HG03097 (cell line): Measurements from ENCODE around the gene TOR1AIP1.

Experiments
- ATAC-seq: cut with Tn5 transposase; IDR thresholded peaks from one replicate; pipeline ENCODE4 v1.9.1; 2021; ENCODE audit not compliant: unreplicated experiment, low FRiP score

The TOR1AIP1 gene

DNA sequence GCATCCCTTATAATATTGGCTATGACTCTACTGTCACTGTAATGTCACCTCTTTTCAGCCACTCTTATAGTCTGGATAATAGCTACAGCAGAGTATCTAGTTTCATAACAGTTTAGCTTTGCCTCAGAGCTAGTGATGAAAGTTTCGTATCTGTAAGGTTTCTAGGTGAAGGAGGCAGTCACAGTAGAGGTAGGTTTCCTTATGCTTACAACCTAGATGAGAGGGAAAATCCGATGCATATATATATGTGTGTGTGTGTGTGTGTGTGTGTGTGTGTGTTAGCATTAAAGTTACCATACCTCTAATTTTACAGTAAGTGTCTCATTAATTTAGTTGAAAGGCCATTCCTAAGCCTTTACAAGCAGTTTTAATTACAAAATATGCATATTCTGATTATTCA is 2.3 kb upstream of the TOR1AIP1 start:
- ATAC-seq: no peak

DNA sequence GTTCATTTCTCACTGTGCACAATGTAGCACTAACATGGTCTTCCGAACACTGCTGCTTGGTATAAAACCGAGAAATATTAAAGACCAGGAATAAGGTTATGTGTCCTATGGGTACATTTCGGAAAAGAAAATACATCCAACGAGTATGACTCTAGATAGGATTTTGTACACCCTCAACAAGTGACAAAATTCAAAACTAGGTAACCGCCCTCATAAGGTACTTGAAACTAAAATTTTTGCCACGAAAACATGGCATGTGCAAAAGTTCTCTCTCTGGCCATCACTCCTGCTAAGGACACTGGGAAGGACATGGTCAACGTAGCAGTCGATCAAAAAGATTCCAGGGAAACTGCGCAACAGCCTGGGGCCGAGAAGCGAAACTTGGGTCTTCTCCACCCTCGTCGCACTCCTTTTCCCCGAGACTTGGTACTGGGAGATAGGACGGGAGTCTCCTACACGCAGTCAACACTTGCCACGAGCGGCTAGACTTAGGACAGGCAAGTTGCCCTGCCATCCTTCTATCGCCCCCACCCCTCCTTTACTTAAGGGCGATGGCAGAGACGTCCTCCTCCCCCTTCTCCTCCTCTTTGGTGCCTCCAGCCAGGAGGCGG is 338 bp upstream of the TOR1AIP1 start:
- ATAC-seq: no peak

DNA sequence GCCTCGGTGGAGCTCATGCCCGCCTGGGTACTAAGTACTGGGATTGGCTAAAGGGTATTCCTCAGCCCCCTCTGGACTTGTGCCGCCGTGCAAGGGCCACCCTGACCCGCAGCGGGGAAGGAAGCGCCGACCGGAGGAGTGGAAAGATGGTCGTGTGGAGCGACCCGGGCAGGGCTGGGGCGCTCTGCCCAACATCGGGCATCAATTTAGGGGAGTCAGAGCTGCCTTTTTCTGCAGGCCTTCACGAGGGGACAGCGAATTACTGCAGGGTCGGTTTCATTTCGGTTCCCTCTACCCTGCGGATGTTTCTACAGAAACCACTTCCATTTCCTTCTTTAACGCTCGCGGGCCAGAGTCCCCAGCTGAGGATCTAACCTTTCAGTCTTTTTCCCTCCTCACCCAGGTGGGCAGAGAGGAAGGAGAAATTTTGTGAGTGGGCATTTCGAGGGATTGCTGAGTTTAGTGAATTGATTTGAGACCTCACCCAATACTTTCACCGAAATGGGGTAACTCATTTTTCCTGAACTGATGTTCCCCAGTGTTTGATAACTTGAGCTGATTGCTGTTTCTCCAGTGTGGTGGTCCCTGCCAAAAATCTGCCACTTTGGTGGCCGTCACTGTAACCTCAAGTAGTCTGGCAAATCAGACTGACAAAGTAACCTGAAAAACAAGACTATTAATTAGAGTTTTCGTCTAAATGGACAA is 1.1 kb downstream of the TOR1AIP1 start:
- ATAC-seq: no peak

DNA sequence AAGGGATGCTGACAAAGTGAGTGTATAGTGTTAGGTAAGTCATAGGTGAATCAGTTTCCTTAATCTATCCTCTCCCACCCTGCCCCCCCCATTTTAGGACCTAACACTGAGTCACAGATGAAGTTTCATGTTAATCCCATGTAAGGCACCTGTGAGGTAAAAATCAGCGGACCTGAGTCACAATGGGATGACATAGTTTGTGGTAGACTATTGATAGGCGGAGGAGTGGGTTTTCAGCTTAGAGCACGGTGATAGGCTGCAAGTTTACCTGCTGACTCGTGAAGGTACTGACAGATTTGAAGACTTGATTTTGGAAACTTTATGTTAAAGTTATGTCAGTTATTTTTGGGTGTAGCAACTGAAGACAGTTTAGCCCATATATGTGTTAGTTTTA is 1.7 kb downstream of the TOR1AIP1 start:
- no peak for ATAC-seq

DNA sequence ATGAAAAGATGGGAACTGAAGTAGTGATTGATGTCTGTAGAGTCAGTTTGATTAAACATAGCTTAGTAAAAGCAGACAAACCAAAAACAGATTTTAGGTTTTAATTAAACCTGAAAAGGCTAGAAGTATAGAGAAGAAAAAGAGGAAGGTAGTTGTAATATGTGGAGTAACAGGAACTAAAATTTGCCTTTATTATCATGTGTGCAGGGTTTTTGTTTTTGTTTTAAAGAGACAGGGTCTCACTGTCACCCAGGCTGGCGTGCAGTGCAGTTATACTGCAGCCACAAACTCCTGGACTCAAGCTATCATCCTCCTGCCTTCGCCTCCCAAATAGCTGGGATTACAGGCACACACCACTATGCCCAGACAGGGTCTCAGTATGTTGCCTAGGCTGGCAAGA is 6.0 kb downstream of the TOR1AIP1 start:
- no peak for ATAC-seq

DNA sequence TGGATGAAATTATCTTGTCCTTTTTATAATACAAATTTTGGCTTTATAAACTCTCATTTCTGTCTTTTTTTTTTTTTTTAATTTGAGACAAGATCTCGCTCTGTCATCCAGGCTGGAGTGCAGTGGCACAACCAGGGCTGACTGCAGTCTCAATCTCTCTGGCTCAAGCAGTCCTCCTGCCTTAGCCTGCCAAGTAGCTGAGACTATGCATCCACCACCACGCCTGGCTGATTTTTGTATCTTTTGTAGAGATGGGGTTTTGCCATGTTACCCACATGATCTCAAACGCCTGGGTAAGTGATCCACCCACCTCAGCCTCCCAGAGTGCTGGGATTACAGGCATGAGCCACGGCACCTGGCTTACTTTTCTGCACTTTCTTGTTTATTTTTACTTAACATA is 7.5 kb downstream of the TOR1AIP1 start:
- no peak for ATAC-seq

DNA sequence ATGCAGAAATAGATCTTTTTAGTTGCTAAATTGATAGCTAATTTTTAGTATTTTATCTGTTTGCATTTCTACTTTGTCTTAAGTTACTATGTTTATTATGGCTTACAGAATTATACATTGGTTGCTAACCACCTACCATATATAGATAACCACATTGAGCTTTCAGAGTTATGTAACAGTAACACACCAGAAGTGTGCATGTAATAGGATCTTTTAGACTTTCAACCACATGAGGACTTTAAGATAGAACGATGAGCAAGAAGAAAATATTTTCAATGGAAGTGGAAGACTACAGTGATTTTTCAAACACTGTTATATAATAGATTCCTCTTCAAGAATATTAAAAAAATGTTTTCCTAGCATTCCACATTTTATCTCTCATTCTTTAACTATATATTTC is 28.8 kb downstream of the TOR1AIP1 start:
- ATAC-seq: no peak

DNA sequence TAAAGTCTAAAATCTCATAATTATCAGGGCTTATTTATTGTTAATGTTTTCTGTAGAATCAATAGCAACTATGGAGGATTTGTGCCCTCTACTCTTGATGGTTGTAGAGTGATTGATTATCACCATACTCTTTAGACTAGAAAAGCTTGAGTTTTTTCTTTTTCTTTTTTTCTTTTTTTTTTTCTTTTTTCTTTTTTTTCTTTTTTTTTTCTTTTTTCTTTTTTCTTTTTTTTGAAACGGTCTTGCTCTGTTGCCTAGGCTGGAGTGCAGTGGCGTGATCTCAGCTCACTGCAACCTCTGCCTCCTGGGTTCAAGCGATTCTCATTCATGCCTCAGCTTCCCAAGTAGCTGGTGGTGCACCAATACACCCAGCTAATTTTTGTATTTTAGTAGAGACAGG is 29.7 kb downstream of the TOR1AIP1 start:
- no peak for ATAC-seq

DNA sequence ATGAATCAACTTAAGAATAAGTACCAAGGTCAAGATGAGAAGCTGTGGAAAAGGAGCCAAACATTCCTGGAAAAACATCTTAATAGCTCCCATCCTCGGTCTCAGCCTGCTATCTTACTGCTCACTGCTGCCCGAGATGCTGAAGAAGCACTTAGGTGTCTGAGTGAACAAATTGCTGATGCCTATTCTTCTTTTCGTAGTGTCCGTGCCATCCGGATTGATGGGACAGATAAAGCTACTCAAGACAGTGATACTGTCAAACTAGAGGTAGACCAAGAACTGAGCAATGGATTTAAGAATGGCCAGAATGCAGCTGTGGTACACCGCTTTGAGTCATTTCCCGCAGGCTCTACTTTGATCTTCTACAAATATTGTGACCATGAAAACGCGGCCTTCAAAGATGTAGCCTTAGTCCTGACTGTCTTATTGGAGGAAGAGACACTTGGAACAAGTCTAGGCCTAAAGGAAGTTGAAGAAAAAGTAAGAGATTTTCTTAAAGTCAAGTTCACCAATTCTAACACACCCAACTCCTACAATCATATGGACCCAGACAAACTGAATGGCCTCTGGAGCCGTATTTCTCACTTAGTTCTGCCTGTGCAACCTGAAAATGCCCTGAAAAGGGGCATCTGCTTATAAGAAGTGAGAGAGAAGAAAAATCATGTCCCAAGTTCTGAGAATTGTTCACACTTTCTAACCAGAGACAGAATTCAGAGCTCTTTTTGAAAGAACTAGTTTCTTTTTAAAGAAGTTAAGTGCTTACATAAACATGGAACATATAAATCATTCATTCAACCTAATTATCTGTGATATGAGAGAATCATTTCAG is 35.7 kb downstream of the TOR1AIP1 start:
- ATAC-seq: no peak

DNA sequence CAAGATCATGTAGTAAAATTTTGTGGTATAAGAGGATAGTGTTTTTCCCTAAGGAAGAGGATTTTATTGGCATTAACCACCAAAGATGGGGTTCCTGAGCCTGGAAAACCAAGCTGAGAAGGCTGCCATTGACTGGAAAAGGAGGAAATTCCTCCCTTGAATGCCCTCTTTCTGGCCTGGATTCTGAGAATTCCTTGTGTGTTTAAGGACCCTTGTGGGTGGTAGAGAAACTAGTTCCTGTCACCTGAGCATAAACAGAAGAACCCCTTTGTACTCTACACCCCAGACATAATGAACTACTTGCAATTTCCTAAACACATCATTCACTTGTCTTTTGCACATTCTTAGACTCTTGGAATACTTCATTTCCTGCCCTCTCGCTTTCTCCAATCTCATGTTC is 39.4 kb downstream of the TOR1AIP1 start:
- ATAC-seq: no peak

DNA sequence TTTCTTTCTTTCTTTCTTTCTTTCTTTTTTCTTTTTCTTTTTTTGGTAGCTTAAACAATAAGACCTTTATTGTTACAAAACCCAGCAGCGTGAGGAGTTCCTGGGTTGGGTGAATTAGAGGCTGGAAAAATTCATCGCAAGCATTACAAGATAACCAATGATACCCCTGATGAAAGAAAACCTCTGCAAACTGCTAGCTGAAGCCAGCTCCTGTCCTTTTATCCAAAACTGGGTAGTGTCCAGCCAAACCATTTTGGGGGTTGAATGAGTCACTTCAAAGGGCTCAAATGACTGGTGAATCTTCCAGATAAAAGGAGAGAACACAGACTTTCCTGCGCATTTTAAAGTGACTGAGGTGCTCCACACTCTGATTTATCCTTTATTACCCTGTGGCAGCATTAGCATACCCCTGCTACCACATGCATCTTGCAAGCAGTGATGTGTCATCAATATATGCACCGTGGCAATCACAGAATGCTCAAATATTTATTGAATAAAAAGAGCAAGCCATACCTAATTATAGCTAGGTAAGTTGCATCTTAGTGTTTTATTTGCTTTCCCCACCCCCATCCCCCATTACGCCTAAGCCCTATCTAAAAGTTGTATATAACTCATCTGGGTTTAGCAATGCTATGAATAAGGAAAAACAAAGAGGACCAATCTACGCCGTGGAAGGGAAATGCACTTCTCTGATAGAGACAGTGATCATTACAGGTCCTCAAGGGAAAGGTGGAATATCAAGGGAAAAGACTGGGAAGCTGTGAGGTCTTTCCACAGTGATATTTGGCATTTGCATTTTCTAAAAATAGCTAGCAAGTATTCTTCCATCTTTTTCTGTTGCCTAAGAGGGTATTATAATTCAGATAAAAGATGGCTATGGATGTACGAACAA is 40.1 kb downstream of the TOR1AIP1 start:
- ATAC-seq: no peak

DNA sequence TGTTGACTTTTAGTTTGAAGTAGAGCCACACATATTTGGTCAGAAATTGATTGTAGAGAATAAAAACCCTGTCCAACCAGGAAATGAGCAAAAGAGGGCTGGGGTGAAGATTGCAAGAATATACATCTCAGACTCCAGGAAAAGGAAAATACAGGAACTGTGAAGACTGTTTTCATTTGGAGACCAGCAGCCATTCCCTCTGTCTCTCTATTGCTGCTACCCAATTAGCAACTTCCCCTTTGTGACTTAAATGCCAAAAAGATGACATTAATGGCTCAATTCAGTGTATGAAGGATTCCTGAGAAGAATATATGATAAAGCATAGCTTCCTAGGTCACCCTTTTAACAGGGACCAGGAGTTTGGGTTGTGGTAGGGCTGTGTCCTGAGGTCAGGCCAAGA is 40.9 kb downstream of the TOR1AIP1 start:
- ATAC-seq: no peak

DNA sequence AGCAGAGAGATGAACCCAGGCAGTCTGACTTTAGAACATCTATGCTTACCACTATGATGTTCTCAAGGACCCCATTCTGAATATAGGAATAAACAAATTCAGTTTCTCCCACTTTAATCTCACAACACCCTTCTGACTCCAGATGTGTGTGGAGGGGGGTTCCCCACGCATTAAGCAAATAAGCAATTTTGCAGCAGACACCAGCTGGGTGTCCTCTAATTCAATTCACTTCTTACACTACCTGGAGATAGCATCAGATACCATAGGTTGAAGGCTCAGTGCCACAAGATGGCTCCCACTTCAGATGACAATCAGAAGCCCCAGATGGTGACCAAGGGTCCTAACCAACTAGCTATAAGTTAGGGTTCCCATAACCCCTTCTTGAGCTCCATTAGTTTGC is 42.2 kb downstream of the TOR1AIP1 start:
- ATAC-seq: no peak

DNA sequence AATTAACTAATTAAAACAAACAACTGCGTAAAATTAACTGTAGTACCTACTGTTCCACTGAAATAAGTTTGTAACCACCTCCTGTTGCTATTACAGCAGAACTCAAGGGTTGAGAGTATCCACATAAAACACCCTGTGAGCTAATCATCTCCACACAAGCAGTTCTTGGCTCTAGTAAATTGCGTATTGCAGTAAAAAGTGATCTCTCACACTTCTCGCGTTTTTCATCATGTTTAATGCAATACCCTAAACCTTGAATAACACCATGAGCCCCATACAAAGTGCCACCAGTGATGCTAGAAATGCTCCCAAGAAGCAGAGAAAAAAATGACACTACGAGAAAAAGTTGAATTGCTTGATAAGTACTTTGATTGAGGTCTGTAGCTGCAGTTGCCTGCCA is 43.2 kb downstream of the TOR1AIP1 start:
- no peak for ATAC-seq

DNA sequence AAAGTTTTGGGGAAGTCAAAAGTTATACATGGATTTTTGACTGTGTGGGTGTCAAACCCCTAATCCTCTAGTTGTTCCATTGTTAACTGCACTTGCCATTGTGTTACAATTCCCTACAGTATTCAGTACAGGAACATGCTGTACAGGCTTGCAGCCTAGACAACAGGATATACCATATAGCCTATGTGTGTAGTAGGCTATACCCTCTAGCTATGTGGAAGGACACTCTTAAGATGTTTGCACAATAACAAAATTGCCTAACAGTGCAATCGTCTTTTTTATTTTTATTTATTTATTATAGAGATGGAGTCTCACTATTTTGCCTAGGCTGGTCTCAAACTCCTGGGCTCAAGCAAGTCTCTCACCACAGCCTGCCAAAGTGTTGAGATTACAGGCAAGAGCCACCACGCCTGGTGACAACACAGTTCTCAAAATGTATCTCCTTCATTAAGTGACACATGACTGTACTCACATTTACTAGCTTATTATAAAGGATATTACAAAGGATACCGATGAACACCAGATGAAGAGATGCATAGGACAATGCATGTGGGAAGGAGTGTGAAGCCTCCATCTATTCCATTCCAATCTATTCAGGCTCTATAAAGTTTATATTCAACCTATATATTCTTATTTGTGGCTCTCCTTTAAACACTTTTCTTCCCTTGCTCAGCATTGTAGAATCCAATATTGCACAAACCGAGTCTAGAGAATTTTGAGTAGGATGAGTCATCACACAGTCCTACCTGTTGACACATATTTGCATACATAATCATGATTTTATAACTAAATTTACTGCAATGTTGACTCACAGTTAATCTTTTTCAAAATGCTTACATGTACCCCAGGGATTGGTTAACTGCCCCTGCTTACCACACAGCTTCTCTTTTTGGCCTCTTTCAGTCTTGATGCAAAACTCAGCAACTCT is 44.1 kb downstream of the TOR1AIP1 start:
- no peak for ATAC-seq

DNA sequence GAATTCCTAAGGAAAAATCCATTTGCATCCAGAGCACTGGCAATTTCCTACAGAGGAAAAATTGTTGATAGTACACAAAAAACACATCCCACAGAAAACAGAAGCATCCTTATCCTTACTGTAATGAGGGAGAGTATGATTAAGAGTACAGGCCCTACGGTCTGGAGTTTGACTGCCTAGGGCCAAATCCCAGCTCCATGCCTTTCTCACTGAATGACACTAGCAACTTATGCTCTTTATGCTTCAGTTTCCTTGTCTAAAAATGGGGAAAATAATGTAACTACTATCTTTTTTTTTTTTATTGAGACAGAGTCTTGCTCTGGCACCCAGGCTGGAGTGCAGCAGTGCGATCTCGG is 44.7 kb downstream of the TOR1AIP1 start:
- no peak for ATAC-seq

DNA sequence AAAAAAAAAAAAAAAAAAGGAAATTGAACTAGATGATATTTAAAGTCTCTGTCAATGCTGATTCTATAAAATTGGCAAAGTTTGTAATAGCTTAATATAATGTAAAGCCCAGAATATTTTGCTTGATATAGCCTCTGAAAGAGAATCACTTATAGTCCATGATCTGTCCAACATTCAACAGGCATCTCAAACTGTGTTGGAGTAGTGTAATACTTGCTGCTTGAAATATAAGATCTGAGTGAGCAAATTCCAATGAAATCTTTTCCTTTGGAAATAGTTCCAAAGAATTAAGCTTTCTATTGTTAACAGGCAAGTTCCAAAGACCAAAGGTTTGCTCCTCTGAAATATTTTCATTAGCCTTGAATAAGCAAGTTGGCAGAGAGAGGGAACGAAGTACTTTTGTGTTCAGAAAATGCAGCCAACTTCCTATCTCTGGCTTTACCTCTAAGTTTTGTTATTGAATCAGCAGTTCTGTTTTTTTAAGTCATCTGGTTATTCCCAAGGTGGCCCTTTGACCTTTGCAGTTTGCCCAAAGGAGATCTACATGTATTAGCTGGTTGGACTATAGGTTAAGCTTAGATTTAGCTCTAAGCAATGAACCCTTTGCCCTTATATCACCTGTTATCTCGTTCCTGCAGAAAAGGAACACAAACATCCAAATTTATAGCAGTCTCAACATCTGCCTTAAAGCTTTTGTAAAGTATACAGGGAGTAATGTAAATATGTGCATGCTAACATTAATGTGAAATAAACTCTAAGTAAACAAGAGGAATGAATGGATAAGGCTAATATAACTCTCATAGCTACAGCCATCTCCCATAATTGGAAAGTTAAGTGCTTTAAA is 48.1 kb downstream of the TOR1AIP1 start:
- no peak for ATAC-seq

DNA sequence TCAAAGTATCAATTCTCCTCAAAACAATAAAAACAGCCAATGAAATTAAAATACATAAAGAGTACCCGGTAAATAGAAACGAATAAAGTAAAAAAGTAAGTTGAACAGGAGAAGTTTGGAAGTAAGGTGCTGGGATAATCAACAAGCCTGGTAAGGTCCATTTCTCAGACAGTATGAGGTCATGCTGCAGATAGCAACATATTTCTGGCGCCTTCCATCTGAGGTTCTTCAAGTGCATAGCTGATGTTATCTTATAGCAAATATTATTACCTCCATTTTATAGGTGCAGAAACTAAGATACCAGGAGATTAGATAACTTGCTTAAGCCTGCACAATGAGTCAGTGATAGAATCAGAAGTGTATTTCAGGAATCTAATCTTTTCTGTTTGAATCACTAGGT is 48.8 kb downstream of the TOR1AIP1 start:
- no peak for ATAC-seq

DNA sequence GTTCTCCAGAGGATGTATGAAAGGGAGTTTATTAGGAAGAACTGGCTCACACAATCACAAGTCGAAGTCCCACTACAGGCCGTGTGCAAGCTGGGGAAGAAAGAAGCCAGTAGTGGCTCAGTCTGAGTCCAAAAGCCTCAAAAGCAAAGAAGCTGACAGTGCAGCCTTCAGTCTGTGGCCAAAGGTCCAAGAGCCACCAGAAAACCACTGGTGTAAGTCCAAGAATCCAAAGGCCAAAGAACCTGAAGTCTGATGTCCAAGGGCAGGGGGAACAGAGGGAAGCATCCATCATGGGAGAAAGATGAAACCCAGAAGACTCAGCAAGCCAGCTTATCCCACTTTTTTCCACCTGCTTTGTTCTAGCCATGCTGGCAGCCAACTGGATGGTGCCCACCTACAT is 51.1 kb downstream of the TOR1AIP1 start:
- ATAC-seq: no peak
